ENCODE measurements around the gene AFAP1L1.

The AFAP1L1 gene

GRCh38 chr5:149344151-149344550 lies 72.5 kb downstream of the AFAP1L1 start:
- DNase-seq (ENCODE audit: extremely low read depth in 1 of 2, low read depth in 1 of 2), result no peak

GRCh38 chr5:149345147-149345891 lies 73.7 kb downstream of the AFAP1L1 start, which contains the start of gene GRPEL2:
TSS of gene GRPEL2 (plus strand) at chr5:149345499. CDS start at chr5:149345540, 41 bp downstream.
- peak; percentile 88 to 94 for DNase-seq (ENCODE audit: extremely low read depth in 1 of 2, low read depth in 1 of 2)

GRCh38 chr5:149345892-149346222 lies 74.2 kb downstream of the AFAP1L1 start:
- no peak for DNase-seq (ENCODE audit: extremely low read depth in 1 of 2, low read depth in 1 of 2)

GRCh38 chr5:149348518-149348917 lies 76.9 kb downstream of the AFAP1L1 start:
- DNase-seq (ENCODE audit: extremely low read depth in 1 of 2, low read depth in 1 of 2), result no peak

GRCh38 chr5:149349382-149349781 lies 77.7 kb downstream of the AFAP1L1 start:
- no peak for DNase-seq (ENCODE audit: extremely low read depth in 1 of 2, low read depth in 1 of 2)

GRCh38 chr5:149352169-149352568 lies 80.5 kb downstream of the AFAP1L1 start:
- no peak for DNase-seq (ENCODE audit: extremely low read depth in 1 of 2, low read depth in 1 of 2)

GRCh38 chr5:149353911-149354310 lies 82.3 kb downstream of the AFAP1L1 start:
- no peak for DNase-seq (ENCODE audit: extremely low read depth in 1 of 2, low read depth in 1 of 2)

- DNase-seq (ENCODE audit: extremely low read depth in 1 of 2, low read depth in 1 of 2), result peak in 1 of 2 donors; percentile 40
Observed at GRCh38 chr5:149355688-149356087, 84.0 kb downstream of the AFAP1L1 start.

- DNase-seq (ENCODE audit: extremely low read depth in 1 of 2, low read depth in 1 of 2), result no peak
Observed at GRCh38 chr5:149356391-149356790, 84.7 kb downstream of the AFAP1L1 start.

GRCh38 chr5:149357370-149358293 lies 86.0 kb downstream of the AFAP1L1 start, which contains the start of gene PCYOX1L:
TSS of gene PCYOX1L (plus strand) at chr5:149358046. CDS start at chr5:149358069, 23 bp downstream.
- DNase-seq (ENCODE audit: extremely low read depth in 1 of 2, low read depth in 1 of 2), result peak; percentile 83 to 97

- DNase-seq (ENCODE audit: extremely low read depth in 1 of 2, low read depth in 1 of 2), result no peak
Observed at GRCh38 chr5:149358294-149358651, 86.6 kb downstream of the AFAP1L1 start.

- no peak for DNase-seq (ENCODE audit: extremely low read depth in 1 of 2, low read depth in 1 of 2)
Observed at GRCh38 chr5:149358868-149359495, 87.3 kb downstream of the AFAP1L1 start.

GRCh38 chr5:149360272-149360671 lies 88.6 kb downstream of the AFAP1L1 start:
- DNase-seq (ENCODE audit: extremely low read depth in 1 of 2, low read depth in 1 of 2), result no peak

GRCh38 chr5:149362541-149362940 lies 90.9 kb downstream of the AFAP1L1 start:
- no peak for DNase-seq (ENCODE audit: extremely low read depth in 1 of 2, low read depth in 1 of 2)

GRCh38 chr5:149363358-149363757 lies 91.7 kb downstream of the AFAP1L1 start:
- DNase-seq (ENCODE audit: extremely low read depth in 1 of 2, low read depth in 1 of 2), result no peak

GRCh38 chr5:149363936-149364335 lies 92.3 kb downstream of the AFAP1L1 start:
- no peak for DNase-seq (ENCODE audit: extremely low read depth in 1 of 2, low read depth in 1 of 2)

GRCh38 chr5:149364719-149365118 lies 93.1 kb downstream of the AFAP1L1 start:
- DNase-seq (ENCODE audit: extremely low read depth in 1 of 2, low read depth in 1 of 2), result no peak

- no peak for DNase-seq (ENCODE audit: extremely low read depth in 1 of 2, low read depth in 1 of 2)
Observed at GRCh38 chr5:149365418-149365817, 93.8 kb downstream of the AFAP1L1 start.

GRCh38 chr5:149366169-149366729 lies 94.6 kb downstream of the AFAP1L1 start:
- DNase-seq (ENCODE audit: extremely low read depth in 1 of 2, low read depth in 1 of 2), result no peak

- peak in 1 of 2 donors; percentile 23 for DNase-seq (ENCODE audit: extremely low read depth in 1 of 2, low read depth in 1 of 2)
Observed at GRCh38 chr5:149367249-149367971, 95.8 kb downstream of the AFAP1L1 start.

All from stimulated activated CD8-positive, alpha-beta memory T cell treated with anti-CD3 and anti-CD28 coated beads, Interleukin-7, amount 100 ng/mL, for 48 hours (primary cell).